Measurements from ENCODE around the gene RPUSD1.

RPUSD1 gene

DNA sequence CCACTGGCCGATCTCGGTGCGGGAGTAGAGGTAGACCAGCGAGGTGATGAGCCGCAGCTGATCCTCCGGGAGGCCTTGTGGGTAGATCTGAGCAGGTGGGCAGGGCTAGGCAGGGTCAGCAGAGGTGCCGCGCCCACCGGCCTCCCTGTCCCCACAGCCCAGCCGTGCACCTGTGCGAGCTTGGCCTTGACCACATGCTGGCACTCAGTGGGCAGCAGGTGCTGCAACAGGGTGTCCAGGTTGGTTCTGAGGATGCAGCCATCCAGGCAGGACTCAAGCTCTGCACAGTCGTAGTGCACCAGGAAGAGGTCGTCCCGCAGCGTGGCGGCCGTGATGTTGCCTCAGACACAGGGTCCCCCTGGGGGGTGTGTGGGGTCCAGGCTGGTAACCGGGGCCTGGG lies 15.2 kb downstream of the RPUSD1 start:
- TF ChIP-seq, protein P1, sequence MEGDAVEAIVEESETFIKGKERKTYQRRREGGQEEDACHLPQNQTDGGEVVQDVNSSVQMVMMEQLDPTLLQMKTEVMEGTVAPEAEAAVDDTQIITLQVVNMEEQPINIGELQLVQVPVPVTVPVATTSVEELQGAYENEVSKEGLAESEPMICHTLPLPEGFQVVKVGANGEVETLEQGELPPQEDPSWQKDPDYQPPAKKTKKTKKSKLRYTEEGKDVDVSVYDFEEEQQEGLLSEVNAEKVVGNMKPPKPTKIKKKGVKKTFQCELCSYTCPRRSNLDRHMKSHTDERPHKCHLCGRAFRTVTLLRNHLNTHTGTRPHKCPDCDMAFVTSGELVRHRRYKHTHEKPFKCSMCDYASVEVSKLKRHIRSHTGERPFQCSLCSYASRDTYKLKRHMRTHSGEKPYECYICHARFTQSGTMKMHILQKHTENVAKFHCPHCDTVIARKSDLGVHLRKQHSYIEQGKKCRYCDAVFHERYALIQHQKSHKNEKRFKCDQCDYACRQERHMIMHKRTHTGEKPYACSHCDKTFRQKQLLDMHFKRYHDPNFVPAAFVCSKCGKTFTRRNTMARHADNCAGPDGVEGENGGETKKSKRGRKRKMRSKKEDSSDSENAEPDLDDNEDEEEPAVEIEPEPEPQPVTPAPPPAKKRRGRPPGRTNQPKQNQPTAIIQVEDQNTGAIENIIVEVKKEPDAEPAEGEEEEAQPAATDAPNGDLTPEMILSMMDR (IDR thresholded peaks at IDR 0.05; ENCODE audit: control insufficient read depth, extremely low read depth, insufficient read depth), result no peak
- DNase-seq (ENCODE audit: low read depth), result no peak
- H3K4me3 ChIP-seq (ENCODE audit: low read depth, low read length), result no peak overlapping the region

DNA sequence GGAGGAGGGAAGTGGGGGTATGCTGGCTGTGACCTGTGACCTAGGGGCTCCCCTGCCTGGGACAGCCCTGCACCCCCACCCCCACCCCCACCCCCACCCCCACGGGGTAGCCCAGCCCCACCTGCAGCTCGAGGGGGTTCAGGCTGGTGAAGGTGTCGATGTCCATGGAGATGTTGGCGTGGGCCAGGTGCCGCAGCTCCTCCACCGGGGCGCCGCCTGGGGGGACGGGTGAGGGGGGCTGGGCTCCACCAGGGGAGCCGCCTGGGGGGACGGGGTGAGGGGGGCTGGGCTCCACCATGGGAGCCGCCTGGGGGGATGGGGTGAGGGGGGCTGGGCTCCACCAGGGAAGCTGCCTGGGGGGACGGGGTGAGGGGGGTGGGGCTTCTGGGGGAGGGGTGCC lies 17.8 kb downstream of the RPUSD1 start:
- TF ChIP-seq, protein P1 (IDR thresholded peaks at IDR 0.05; ENCODE audit: control insufficient read depth, extremely low read depth, insufficient read depth), result no peak
- no peak overlapping the region for H3K4me3 ChIP-seq (ENCODE audit: low read depth, low read length)
- DNase-seq (ENCODE audit: low read depth), result no peak

DNA sequence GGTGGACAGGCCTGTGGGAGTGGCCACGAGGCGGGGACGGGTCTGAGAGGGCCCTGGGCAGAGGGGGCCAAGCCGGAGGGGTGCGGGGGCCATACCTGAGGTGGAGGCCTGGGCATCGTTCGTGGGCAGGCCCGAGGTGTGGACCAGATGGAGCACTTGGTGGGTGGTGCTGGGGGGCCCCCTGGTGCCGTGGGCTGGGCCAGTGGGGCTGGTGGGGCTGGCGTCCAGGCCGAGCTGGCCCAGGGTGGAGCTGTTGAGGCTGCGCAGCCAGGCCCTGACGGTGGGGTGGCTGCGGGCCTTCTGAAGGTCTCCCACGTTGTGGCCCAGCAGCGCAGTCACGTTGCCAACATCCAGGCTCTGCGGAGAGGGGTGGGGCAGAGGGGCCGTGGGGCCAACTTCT lies 18.2 kb downstream of the RPUSD1 start:
- TF ChIP-seq, protein P1 (IDR thresholded peaks at IDR 0.05; ENCODE audit: control insufficient read depth, extremely low read depth, insufficient read depth), result no peak

DNA sequence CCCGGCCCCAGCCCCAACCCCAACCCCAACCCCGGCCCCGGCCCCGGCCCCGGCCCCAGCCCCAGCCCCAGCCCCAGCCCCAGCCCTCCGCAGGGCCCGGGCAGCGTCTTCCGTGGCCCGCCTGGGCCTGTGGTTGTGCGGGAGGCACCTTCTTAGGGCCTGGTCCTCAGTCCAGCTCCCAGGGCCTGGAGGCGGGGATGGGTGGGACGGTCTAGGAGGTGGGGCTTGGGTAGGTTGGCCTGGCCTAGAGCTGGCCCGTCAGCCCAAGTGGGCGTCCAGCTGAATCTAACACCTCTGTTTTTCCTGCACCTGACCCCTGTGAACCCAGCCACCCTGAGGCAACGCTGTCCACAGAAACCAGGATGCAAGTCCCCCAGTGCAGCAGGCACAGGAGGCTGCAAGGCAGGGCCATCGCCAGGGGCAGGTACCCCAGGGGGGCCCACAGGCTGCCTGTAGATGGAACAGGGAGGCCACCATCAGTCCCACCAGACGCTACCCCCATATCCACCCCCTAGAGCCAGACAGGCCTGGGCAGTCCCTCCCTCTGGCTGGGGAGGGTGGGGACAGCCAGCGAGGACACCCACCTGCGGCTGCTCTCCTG lies 18.9 kb downstream of the RPUSD1 start:
- no peak overlapping the region for H3K4me3 ChIP-seq (ENCODE audit: low read depth, low read length)
- TF ChIP-seq, protein P1 (IDR thresholded peaks at IDR 0.05; ENCODE audit: control insufficient read depth, extremely low read depth, insufficient read depth), result no peak
- no peak for DNase-seq (ENCODE audit: low read depth)

More for the DNA sequence above, 18.2 kb downstream of the RPUSD1 start:
- H3K4me3 ChIP-seq (ENCODE audit: low read depth, low read length), result no peak overlapping the region
- no peak for DNase-seq (ENCODE audit: low read depth)

DNA sequence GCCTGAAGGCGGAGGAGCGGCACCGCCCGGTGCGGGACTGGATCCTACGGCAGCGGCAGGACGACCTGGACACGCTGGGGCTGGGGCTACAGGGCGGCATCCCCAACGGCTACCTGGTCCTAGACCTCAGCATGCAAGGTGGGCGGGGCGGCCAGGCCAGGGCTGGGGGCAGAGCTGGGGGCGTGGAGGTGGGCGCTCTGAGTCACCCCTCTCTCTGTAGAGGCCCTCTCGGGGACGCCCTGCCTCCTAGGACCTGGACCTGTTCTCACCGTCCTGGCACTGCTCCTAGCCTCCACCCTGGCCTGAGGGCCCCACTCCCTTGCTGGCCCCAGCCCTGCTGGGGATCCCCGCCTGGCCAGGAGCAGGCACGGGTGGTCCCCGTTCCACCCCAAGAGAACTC lies 19.8 kb downstream of the RPUSD1 start:
- DNase-seq (ENCODE audit: low read depth), result no peak
- TF ChIP-seq, protein P1 (IDR thresholded peaks at IDR 0.05; ENCODE audit: control insufficient read depth, extremely low read depth, insufficient read depth), result no peak
- H3K4me3 ChIP-seq (ENCODE audit: low read depth, low read length), result no peak overlapping the region

DNA sequence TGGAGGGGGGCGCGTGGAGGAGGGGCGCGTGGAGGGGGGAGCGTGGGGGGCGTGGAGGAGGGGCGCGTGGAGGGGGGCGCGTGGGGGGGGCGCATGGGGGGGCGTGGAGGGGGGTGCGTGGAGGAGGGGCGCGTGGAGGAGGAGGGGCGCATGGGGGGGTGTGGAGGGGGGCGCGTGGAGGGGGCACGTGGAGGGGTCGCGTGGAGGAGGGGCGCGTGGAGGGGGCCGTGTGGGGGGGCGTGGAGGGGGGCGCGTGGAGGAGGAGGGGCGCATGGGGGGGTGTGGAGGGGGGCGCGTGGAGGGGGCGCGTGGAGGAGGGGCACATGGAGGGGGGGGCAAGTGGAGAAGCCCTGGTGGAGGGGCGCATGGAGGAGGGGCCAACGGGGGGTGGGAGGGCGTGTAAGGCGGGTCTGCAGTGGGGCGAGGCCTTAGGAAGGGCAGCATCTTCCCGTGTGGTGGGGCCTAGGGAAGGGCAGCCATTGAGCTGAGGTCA lies 20.4 kb downstream of the RPUSD1 start:
- H3K4me3 ChIP-seq (ENCODE audit: low read depth, low read length), result no peak overlapping the region
- DNase-seq (ENCODE audit: low read depth), result no peak
- TF ChIP-seq, protein P1 (IDR thresholded peaks at IDR 0.05; ENCODE audit: control insufficient read depth, extremely low read depth, insufficient read depth), result no peak
